Ishikawa (cell line): ENCODE results near the gene POU2F1.

Experiments used
- CEBPB ChIP-seq: IDR thresholded peaks from 2 replicates; pipeline ENCODE4 v1.6.1; 2012
- CREB1 ChIP-seq: IDR thresholded peaks from 2 replicates; pipeline ENCODE4 v1.6.1; 2012; ENCODE audit warnings: low read depth
- EGR1 ChIP-seq: IDR thresholded peaks from 2 replicates; pipeline ENCODE4 v1.6.1; 2012
- EP300 ChIP-seq: IDR thresholded peaks from 2 replicates; pipeline ENCODE4 v1.6.1; 2012; ENCODE audit warnings: borderline replicate concordance
- FOXM1 ChIP-seq: IDR thresholded peaks from 2 replicates; pipeline ENCODE4 v1.6.1; 2012; ENCODE audit warnings: low read depth, borderline replicate concordance
- NFIC ChIP-seq: IDR thresholded peaks from 2 replicates; pipeline ENCODE4 v1.6.1; 2012
- RAD21 ChIP-seq: IDR thresholded peaks from 2 replicates; pipeline ENCODE4 v1.6.1; 2012; ENCODE audit warnings: low read depth
- TAF1 ChIP-seq: IDR thresholded peaks from 2 replicates; pipeline ENCODE4 v1.6.1; 2012; ENCODE audit warnings: low read depth, mild to moderate bottlenecking
- TCF12 ChIP-seq: IDR thresholded peaks from 2 replicates; pipeline ENCODE4 v1.6.1; 2012; ENCODE audit warnings: low read depth
- TEAD4 ChIP-seq: IDR thresholded peaks from 2 replicates; pipeline ENCODE4 v1.6.1; 2012
- USF1 ChIP-seq: IDR thresholded peaks from 2 replicates; pipeline ENCODE4 v1.6.1; 2012
- YY1 ChIP-seq: IDR thresholded peaks from 2 replicates; pipeline ENCODE4 v1.6.1; 2012; ENCODE audit warnings: low read depth
- ZBTB7A ChIP-seq: IDR thresholded peaks from 2 replicates; pipeline ENCODE4 v1.6.1; 2012; ENCODE audit warnings: low read depth
- TF ChIP-seq, protein P1 (sequence below): IDR thresholded peaks from 2 replicates; pipeline ENCODE4 v1.6.1; 2012
- TF ChIP-seq, protein P2 (sequence below): IDR thresholded peaks from 2 replicates; pipeline ENCODE4 v1.6.1; 2012; ENCODE audit warnings: low read depth, mild to moderate bottlenecking

The POU2F1 gene

GRCh38 chr1:167232801-167233200, 12.1 kb downstream of the POU2F1 start:
- TF ChIP-seq CREB1 (no peak), TAF1 (no peak), CEBPB (no peak), ZBTB7A (no peak), RAD21 (no peak), TCF12 (no peak), NFIC (no peak), TEAD4 (no peak), EP300 (no peak), EGR1 (no peak), USF1 (no peak), FOXM1 (no peak), YY1 (no peak)
- TF ChIP-seq, protein P1, sequence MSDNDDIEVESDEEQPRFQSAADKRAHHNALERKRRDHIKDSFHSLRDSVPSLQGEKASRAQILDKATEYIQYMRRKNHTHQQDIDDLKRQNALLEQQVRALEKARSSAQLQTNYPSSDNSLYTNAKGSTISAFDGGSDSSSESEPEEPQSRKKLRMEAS = no peak
- TF ChIP-seq, protein P2, sequence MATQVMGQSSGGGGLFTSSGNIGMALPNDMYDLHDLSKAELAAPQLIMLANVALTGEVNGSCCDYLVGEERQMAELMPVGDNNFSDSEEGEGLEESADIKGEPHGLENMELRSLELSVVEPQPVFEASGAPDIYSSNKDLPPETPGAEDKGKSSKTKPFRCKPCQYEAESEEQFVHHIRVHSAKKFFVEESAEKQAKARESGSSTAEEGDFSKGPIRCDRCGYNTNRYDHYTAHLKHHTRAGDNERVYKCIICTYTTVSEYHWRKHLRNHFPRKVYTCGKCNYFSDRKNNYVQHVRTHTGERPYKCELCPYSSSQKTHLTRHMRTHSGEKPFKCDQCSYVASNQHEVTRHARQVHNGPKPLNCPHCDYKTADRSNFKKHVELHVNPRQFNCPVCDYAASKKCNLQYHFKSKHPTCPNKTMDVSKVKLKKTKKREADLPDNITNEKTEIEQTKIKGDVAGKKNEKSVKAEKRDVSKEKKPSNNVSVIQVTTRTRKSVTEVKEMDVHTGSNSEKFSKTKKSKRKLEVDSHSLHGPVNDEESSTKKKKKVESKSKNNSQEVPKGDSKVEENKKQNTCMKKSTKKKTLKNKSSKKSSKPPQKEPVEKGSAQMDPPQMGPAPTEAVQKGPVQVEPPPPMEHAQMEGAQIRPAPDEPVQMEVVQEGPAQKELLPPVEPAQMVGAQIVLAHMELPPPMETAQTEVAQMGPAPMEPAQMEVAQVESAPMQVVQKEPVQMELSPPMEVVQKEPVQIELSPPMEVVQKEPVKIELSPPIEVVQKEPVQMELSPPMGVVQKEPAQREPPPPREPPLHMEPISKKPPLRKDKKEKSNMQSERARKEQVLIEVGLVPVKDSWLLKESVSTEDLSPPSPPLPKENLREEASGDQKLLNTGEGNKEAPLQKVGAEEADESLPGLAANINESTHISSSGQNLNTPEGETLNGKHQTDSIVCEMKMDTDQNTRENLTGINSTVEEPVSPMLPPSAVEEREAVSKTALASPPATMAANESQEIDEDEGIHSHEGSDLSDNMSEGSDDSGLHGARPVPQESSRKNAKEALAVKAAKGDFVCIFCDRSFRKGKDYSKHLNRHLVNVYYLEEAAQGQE = no peak

DNA sequence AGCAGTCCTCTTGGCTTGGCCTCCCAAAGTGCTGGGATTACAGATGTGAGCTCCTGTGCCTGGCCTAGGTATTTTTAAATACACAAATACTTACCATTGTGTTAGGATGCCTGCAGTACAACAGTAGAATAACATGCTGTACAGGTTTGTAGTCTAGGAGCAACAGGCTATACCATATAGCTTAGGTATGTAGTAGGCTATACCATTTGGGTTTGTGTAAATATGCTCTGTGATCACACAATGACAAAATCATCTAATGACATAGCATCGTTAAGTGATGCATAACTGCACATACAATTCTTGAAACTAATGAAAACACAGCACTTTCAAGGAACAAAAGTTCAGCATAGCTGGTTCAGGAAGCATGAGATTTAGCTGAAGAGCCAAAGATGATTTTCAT, 12.7 kb downstream of the POU2F1 start:
- no peak for TF ChIP-seq USF1
- no peak for TF ChIP-seq RAD21
- TF ChIP-seq ZBTB7A = no peak
- TF ChIP-seq YY1 = no peak
- no peak for TF ChIP-seq FOXM1
- TF ChIP-seq, protein P1 = no peak
- no peak for TF ChIP-seq CEBPB
- TF ChIP-seq, protein P2 = no peak
- TF ChIP-seq NFIC = no peak

DNA sequence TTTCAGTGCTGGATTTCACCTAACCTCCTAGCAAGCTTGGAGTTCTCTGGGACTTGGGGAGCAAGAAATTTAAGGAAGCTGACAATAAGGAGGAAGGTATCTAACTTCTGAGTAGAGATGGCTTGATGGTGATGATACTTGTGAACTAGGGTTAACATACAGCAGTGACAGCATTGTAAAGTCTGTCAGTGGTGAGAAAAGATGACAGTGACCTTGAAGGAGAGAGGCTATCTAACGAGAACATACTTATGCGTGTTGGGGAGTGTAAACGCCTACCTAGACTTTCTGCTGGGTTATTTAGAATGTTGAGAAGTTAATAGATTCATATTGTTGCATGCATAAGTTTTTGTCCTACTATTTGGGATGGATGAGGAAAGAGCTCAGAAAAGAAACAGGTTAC, 16.3 kb downstream of the POU2F1 start:
- TF ChIP-seq, protein P2 = no peak
- TF ChIP-seq CREB1 (no peak), RAD21 (no peak), FOXM1 (no peak), YY1 (no peak), CEBPB (no peak), USF1 (no peak), NFIC (no peak), TCF12 (no peak), ZBTB7A (no peak), EP300 (no peak), EGR1 (no peak), TEAD4 (no peak), TAF1 (no peak)
- TF ChIP-seq, protein P1 = no peak

GRCh38 chr1:167238713-167239112, 18.0 kb downstream of the POU2F1 start:
- TF ChIP-seq, protein P1 = no peak
- TF ChIP-seq EP300 = no peak
- TF ChIP-seq YY1 = no peak
- TF ChIP-seq TCF12 = no peak
- TF ChIP-seq CREB1 = no peak
- no peak for TF ChIP-seq RAD21
- no peak for TF ChIP-seq TEAD4
- TF ChIP-seq NFIC = no peak
- TF ChIP-seq CEBPB = no peak
- no peak for TF ChIP-seq FOXM1
- TF ChIP-seq TAF1 = no peak
